ENCODE data around the gene PDHX. TPM values are rescaled to one million over a fixed set of nuclear protein-coding genes. Genes with fewer than 3 reads are reported as not detected.

PDHX gene
- total RNA-seq, 1 donor from 2014 or later = 18.6 TPM

DNA sequence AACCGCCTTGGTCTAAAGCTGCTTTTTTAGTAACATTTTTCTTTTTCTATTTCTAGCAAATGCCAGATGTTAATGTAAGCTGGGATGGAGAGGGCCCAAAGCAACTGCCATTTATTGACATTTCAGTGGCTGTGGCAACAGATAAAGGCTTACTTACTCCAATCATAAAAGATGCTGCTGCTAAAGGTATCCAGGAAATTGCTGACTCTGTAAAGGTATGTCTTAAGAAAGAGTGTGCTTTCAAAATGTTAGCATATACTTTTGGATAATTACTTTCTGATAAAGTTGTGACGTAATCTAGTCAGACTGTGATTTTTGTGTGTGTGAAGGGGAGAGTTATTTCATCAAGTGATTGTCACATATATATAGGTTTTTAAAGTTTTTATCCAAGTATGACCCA lies 68.1 kb downstream of the PDHX start:
- no peak for DNase-seq
- intact Hi-C loops (cut with micrococcal nuclease) = no loop called here
- Mint-ChIP-seq H3K9me3 (no peaks in the 10 kb centered on the region), H3K4me3 (no peak overlapping the region), H3K27me3 (no peaks in the 10 kb centered on the region), H3K4me1 (peaks cover 8% of the 10 kb centered on the region), H3K36me3 (ENCODE audit: low read depth) (peaks cover 62% of the 10 kb centered on the region), H3K27ac (no peak overlapping the region)
- TF ChIP-seq, protein P1, sequence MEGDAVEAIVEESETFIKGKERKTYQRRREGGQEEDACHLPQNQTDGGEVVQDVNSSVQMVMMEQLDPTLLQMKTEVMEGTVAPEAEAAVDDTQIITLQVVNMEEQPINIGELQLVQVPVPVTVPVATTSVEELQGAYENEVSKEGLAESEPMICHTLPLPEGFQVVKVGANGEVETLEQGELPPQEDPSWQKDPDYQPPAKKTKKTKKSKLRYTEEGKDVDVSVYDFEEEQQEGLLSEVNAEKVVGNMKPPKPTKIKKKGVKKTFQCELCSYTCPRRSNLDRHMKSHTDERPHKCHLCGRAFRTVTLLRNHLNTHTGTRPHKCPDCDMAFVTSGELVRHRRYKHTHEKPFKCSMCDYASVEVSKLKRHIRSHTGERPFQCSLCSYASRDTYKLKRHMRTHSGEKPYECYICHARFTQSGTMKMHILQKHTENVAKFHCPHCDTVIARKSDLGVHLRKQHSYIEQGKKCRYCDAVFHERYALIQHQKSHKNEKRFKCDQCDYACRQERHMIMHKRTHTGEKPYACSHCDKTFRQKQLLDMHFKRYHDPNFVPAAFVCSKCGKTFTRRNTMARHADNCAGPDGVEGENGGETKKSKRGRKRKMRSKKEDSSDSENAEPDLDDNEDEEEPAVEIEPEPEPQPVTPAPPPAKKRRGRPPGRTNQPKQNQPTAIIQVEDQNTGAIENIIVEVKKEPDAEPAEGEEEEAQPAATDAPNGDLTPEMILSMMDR (IDR thresholded peaks at IDR 0.05) = no peak
- ChIA-PET POLR2A (no interaction called here), CTCF (no interaction called here)
- no peak for ATAC-seq (ENCODE audit: low read depth)

DNA sequence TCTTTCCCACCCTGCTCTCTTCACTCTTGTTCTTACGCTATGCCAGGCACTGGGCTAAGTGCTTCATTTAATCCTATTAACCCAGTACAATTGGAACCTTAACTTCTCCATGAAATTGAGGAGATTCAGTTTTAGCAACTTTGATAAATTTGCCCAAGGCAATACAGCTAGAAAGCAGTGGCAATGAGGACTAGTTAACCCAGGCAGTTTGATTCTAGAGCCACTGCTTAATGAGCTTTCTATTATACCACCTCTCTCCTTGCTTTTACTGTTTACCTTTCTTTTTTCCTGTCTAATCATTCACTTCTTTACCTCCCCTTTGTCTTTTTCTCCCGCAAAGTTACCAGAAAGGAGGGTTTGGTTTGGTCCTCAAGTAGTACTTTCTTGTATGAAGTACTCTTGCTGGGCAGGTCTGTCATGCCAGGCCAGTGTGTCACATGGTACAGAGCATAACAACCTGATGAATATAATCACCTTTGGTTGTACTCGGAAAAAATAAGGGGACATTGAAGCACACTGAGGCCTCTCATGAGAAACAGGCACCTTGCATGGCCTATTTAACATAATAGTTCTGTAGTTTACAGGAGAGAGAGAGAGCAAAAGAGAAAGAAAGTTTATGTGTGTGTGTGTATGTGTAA lies 70.6 kb downstream of the PDHX start:
- Mint-ChIP-seq H3K27ac (no peak overlapping the region), H3K9me3 (no peaks in the 10 kb centered on the region), H3K27me3 (no peaks in the 10 kb centered on the region), H3K4me1 (peaks cover 11% of the 10 kb centered on the region), H3K4me3 (no peak overlapping the region), H3K36me3 (ENCODE audit: low read depth) (peaks cover 57% of the 10 kb centered on the region)
- ChIA-PET POLR2A (interaction anchor here (0.6 kb wide), 1 partner anchor 346 kb away, joined by 3 read pairs; no protein-coding TSS in a partner anchor), CTCF (interaction anchor here (0.8 to 1.3 kb wide), 2 partner anchors 401 to 405 kb away, joined by 3 read pairs; no protein-coding TSS in a partner anchor)
- TF ChIP-seq, protein P1 (IDR thresholded peaks at IDR 0.05) = no peak
- intact Hi-C loops (cut with micrococcal nuclease) = no loop called here
- no peak for ATAC-seq (ENCODE audit: low read depth)
- no peak for DNase-seq

DNA sequence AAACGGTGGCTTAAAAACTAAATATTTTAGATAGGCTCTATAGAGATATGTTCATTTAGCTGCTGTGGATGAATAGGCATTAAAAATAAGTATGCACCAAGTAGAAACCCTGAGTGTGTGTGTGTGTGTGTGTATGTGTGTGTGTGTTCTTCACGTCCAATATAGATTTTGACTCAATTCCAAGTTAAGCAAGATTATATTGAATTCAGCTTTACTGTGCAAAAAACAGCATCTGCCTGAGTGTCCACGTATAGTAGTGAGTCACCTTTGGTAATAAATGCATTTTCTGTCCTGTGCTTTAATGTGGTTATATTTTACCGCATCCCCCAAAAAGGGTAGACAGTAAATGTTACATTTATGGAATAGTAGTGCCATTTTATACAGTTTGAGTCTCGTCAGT lies 71.2 kb downstream of the PDHX start:
- intact Hi-C loops (cut with micrococcal nuclease) = no loop called here

DNA sequence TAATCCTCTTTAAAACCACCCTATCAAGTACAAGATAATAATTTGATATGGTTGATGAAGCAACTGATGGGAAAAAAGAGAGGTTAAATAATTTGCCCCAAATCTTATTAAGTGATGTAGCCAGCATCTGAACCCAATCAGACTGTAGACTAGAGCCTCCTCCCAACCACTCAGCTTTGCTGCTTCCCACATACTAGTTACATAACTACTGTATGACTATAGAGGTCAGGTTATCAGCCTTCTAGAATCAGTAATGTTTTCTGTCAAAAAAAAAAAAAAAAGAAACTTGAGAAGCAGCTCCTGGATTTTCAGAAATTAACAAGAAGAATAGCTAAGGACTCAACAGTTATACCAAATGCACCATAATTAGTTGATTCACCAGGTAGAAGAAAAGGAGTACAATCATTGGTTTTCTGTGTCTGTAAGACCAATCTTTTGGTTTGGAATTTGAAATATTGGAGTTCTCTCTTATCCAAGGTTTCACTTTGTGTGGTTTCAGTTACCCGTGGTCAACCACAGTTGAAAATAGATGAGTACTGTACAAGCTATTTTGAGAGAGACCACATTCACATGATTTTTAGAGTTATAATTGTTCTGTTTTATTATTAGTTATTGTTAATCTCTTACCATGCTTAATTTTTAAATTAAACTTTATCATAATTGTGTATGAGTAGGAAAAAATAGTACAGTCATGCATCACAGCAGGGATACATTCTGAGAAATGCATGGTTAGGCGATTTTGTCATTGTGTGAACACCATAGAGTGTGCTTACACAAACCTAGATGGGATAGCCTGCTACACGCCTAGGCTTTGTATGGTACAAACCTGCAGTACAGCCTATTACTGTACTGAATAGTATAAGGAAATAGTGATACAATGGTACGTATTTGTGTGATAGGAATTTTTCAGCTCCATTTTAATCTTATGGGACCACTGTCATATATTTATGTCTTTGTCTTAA lies 72.2 kb downstream of the PDHX start:
- Mint-ChIP-seq H3K4me3 (no peak overlapping the region), H3K27me3 (no peaks in the 10 kb centered on the region), H3K4me1 (peaks cover 11% of the 10 kb centered on the region), H3K27ac (no peak overlapping the region), H3K36me3 (ENCODE audit: low read depth) (peaks cover 51% of the 10 kb centered on the region), H3K9me3 (no peaks in the 10 kb centered on the region)
- CTCF ChIA-PET = interaction anchor here (1.3 kb wide), 1 partner anchor 403 kb away, joined by 3 read pairs; no protein-coding TSS in a partner anchor
- TF ChIP-seq, protein P1 (IDR thresholded peaks at IDR 0.05) = no peak
- POLR2A ChIA-PET = interaction anchor here (1.4 kb wide), 1 partner anchor 12 kb away, joined by 5 read pairs; no protein-coding TSS in a partner anchor
- no peak for ATAC-seq (ENCODE audit: low read depth)
- DNase-seq = no peak
- intact Hi-C loops (cut with micrococcal nuclease) = no loop called here

More for the DNA sequence above, 71.2 kb downstream of the PDHX start:
- Mint-ChIP-seq H3K36me3 (ENCODE audit: low read depth) (peaks cover 51% of the 10 kb centered on the region), H3K4me1 (peaks cover 11% of the 10 kb centered on the region), H3K27ac (no peak overlapping the region), H3K9me3 (no peaks in the 10 kb centered on the region), H3K4me3 (no peak overlapping the region), H3K27me3 (no peaks in the 10 kb centered on the region)
- ATAC-seq (ENCODE audit: low read depth) (no peak), DNase-seq (no peak)
- POLR2A ChIA-PET = interaction anchor here (0.6 to 1.4 kb wide), 2 partner anchors 13 to 346 kb away, joined by 3 to 5 read pairs; no protein-coding TSS in a partner anchor
- CTCF ChIA-PET = interaction anchor here (1.3 kb wide), 1 partner anchor 404 kb away, joined by 3 read pairs; no protein-coding TSS in a partner anchor
- TF ChIP-seq, protein P1 (IDR thresholded peaks at IDR 0.05) = no peak

DNA sequence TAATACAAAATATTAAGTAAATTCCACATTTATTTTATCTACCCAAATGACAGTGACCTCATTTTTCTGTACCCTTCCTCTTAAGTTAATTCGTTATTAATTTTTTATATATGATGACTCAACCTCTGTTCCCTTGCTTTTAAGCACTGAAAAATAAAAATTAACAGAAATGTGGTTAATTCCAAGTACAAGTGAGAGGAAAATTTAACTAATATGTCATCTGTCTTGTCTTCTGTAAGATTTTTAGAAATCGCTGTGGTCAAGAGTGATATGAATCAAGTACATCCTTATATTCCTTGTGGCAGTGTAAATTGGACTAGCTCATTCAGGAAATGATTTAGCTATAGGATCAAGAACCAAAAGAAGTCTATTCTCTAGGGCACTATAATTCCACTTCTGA lies 74.5 kb downstream of the PDHX start:
- intact Hi-C loops (cut with micrococcal nuclease) = no loop called here
- CTCF ChIA-PET = no interaction called here
- ATAC-seq (ENCODE audit: low read depth) (no peak), DNase-seq (no peak)
- POLR2A ChIA-PET = no interaction called here
- H3K27me3 Mint-ChIP-seq = no peaks in the 10 kb centered on the region
- peaks cover 38% of the 10 kb centered on the region for H3K36me3 Mint-ChIP-seq (ENCODE audit: low read depth)
- H3K9me3 Mint-ChIP-seq = no peaks in the 10 kb centered on the region
- H3K4me1 Mint-ChIP-seq = peaks cover 11% of the 10 kb centered on the region
- H3K27ac Mint-ChIP-seq = no peak overlapping the region
- no peak overlapping the region for H3K4me3 Mint-ChIP-seq
- TF ChIP-seq, protein P1 (IDR thresholded peaks at IDR 0.05) = no peak

All from activated B cell treated with CpG ODN at 0.5 μM for 24 hours (primary cell).